Fibroblast of gingiva (primary cell): ENCODE data around the gene SLC2A1.
A peak's percentile ranks its signal among the peaks of the same experiment; 100 is the strongest.

Experiments
- DNase-seq: peaks from one replicate; pipeline ENCODE4 v3.0.0-alpha.2; 2011; ENCODE audit warnings: low read depth

SLC2A1 gene

DNA sequence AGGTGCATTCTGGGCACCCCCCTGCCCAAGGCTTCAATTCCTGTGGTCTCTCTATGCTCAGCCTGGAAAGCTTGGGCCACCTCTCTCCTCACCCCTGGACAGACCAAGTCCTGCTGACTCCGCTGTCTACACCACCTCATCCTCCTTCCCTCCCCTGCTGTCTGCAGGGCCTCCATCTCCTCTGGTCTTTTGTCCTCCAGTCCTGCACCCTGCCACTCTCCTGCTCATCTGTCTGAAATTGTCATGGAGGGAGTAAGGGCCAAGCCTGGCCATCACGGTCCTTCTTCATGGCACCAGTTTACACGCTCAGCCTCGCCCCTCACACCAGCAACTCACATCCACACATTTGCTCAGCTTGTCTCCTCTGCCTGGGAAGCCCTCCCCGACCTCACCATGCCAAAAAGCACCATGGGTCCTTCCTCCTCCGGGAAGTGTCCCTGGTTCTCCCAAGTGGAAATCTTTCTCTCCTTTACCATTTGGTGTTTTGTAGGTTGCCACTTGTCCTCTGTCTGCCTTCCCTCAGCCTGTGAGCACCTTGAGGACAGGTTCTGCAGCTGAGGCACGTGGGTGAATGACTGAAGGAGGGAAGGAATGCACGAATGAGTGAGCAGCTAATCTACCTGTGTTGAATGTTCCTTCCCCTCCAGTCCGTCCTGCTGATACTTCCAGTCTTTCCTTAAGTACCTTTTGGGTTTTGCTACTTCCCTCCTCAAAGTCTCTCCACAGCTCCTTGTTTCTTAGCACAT is 2.1 kb upstream of the SLC2A1 start:
- no peak for DNase-seq

DNA sequence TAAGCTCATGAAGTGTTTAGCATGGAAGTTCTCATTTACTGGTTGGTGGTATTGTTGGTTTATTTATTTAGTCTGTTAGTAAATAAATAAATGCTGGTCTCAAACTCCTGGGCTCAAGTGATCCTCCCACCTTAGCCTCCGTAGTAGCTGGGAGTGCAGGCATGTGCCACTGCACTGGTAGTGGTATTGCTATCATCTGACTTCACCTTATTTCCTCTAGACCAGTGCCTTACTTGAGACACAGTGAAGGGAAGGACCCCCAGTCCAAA is 1.4 kb upstream of the SLC2A1 start:
- no peak for DNase-seq

GRCh38 chr1:42957880-42958487 is 684 bp downstream of the SLC2A1 start:
- DNase-seq: peak; percentile 52

GRCh38 chr1:42957229-42957879 is 1.3 kb downstream of the SLC2A1 start:
- DNase-seq: no peak

DNA sequence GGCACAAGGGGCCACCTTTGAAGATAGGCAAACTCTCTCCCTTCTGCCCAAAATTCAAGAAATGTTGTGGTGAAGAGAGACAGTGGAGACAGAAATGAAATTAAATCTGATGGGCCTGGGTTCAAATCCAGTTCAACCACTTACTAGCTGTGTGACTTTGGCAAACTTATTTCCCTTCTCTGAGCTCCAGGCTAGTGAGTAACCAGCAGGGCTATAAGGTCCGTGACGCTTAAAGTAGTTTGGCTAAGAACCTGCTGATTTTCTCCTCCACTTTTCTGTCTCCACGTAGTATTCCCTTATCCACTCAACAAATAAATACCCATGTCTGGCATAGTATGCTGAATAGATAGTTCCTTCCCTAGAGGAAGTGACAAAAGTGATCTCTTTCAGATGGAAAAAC is 1.9 kb downstream of the SLC2A1 start:
- no peak for DNase-seq

DNA sequence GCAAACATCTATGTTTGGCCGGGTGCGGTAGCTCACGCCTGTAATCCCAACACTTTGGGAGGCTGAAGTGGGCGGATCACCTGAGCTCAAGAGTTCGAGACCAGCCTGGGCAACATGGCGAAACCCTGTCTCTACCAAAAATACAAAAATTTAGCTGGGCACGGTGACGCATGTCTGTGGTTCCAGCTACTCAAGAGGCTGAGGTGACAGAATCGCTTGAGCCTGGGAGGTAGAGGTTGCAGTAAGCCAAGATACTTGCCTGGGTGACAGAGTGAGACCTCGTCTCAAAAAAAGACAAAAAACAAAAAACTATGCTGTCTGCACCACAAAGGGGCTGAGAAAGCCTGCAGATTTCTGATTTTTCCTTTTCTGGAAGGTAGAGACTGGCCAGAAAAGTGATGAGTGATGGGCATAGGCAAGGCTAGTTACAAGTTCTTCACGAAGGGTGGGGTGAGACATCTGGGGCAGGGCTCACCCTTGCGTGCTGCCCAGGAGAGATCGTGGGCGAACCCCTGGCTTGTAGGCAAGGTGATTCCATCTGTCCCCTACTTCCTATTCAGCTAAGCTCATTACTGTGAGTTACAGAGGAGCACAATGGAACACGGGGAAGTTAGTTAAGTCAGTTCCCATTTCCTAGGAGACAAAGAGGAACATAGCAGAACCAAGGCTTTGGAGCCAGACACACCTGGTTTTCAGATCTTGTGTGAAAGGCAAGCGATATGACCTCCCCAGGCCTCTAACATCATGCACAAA is 3.2 kb downstream of the SLC2A1 start:
- no peak for DNase-seq

- no peak for DNase-seq
Measured at GRCh38 chr1:42953182-42954180, 5.2 kb downstream of the SLC2A1 start.

DNA sequence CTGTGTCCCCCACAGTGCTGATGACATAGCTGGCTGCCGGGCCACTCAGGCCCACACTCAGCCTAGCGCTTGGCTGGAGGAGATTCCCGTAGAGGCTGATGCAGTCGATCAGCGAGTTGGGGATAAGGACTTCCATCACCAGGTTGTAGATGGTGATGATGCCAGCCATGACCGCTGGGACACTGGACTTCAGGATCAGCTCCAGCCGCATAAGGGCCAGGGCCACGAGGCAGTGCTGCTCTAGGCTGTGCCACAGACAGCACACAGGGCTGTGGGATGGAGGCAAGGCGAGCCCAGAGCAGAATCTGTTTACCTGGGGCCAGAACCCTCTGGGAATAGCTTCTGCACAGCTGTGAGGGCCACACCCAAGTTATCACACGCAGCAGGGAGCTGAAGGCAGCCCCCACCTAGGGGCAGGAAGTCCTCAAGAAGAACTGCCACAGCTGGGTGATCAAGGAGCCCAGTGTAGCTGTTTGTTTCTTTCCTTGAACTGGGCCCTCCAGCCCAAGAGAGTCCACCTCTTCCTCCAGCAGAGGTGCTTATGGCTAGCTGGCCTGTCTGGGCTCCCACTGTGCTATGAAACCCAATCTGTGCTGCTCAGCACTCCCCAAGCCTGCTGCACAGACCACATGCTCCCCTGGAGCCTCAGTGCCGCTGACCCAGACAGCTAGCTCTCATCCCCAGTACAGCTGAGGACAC is 6.2 kb downstream of the SLC2A1 start:
- peak; percentile 36 for DNase-seq

DNA sequence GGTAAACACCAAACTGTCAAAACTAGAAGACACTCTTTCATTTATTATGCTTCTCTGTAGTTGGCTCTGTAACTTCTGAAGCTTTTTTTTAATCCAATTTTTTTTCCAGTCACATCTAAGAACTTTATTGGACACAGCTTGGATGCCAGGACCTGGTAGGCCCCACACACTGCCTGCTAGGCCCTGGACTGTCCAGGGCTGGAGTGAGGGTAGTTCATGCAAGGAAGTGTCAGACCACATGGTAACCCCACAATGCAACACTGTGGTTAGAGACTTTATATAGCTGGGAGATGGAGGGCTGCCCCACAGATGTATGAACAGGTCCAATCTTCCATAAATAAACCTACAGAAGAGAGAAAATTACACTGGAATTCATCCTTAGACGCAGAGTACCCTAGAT is 7.1 kb downstream of the SLC2A1 start:
- no peak for DNase-seq

DNA sequence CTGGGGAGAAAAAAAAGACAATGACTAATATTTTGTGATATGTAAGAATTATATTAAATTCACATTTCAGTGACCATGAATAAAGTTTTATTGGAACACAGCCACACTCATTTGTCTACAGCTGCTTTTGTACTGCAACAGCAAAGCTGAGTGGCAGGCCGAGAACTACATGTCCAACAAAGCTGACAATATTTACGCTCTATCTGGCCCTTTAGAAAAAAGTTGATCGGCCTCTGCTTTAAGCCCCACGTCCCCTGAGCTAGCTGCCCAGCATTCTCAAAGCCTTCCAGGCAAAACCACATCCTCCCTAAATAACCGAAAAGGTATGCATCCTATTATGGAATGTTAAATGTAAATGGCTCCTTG is 8.6 kb downstream of the SLC2A1 start:
- DNase-seq: peak; percentile 68

DNA sequence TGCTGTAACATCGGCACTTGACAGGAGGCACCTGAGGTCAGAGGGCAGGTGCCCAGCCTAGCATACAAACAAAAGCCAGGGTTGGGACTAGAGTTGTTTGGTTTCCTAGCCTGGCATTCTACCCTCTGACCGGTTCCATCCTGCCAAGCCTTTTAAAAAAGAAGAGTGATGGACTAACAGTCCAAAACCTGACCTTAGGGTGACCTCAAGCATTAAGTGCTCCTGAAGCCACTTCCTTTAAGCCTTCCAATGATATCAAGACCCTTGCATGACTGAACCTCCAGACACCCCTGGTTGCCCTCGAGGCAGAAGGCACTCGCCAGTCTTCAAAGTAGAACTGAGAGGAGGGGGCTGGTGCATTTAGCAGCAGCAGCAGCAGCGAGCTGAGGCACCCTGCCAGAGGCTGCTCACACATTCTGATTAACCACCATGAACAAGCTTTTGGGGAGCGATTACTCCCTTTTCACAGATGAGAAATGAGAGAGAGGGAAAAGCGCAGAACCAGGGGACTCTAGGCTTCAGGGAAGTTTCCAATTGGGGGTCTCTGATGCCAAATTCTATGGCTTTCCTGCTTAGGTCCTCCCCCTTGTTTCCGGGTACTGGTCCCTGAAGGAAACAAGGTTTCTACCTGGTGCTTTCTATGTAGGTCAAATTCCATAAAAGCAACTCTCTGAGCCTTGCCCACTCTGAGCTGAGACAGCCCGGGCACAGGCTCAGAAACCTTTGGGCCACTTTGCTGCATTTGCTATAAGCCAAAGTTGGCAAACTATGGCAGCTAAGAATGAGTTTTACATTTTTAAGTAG is 9.2 kb downstream of the SLC2A1 start:
- DNase-seq: no peak

GRCh38 chr1:42947965-42948732 is 10.5 kb downstream of the SLC2A1 start:
- no peak for DNase-seq

DNA sequence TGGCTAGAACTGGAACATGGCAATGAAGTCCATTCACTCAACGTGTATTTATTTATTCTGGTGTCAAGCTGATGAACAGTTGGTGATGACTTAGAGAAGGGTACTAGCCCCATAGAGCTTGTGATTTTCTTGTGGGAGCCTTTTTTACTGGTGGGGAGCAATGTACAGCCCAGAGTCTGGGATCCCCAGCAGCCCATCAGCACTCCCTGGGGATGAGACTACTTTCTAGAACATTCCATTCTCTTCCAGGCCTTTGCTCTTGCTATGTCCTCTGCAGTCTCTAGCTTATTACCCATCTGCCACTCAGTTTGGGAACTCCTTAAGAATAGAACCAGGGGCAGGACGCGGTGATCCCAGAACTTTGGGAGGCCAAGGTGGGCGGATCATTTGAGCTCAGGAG is 11.6 kb downstream of the SLC2A1 start:
- no peak for DNase-seq

GRCh38 chr1:42946120-42946898 is 12.4 kb downstream of the SLC2A1 start:
- DNase-seq: no peak

- no peak for DNase-seq
Measured at GRCh38 chr1:42945164-42945563, 13.5 kb downstream of the SLC2A1 start.

DNA sequence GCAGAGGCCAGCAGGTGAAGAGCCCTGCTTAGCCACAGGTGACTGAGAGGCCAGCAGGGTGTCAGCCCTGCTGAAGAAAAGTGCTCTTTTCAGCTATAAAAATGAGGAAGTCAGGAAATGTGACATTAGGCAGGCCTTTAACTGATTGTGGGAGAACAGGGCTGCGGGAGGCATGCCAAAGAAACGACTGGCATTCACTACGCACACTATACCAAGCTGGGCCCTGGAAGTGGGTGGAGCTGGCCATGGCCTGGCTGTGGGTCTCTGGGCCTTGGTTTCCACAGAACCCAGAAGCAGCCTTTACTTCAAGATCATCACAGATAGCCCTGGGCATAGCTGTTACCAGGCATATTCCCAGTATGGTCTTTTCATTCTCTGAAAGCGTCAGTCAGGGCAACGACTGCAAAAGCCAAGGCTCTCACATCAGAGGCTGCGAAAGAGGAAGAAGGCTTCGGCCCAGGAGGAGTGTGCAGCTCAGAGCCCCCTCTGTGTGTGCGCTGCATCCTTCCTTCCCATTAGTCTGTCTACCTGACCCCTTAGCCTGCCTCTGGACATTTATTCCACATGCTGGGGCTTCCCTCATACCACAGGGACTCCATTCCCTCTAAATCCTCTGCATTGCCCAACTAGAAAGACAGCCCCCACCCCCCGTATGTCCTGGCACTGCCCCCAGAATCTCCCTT is 14.3 kb downstream of the SLC2A1 start:
- no peak for DNase-seq

DNA sequence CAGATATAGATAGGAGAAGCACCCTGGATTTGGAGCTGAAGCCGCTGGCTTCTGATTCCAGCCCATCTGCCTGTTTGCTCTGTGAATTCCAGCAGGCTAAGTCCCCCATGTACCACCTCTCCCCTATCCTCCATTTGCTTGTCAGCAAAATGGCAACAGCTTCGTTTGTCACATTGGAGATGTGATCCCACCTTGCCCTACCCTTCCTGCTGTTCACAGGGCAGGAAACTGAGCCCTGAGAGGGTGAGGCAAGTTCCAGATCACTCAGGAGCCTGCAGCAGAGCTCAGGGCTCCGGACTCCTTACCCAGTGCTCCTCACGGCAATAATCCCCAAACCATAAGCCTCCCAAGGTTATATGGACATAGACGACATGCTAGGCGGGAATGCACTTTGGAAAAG is 14.9 kb downstream of the SLC2A1 start:
- DNase-seq: no peak

DNA sequence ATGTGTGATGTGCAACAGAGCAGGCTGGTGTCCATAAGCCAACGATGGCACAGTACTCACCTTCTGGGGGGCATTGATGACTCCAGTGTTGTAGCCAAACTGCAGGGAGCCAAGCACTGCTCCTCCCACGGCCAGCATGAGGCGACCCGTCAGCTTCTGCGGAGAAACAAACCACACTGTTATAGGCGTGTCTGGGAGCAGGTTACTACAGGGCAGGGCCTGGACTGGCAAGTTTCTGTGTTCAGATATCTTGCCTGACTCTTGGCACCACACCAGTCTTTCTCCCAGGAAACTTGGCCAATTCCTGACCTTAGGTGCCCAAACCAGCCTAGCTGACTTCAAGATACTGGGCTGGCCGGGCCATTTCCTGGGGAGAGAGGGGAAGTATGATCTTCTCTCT is 15.5 kb downstream of the SLC2A1 start:
- no peak for DNase-seq
